Testis (tissue), 2 donors: ENCODE results near the gene CASP14.

ENCODE experiments used
- CTCF ChIP-seq, 3 experiments: fragments of 450-650 bp in 2 of 3; fragments of 200-600 bp in 1 of 3; sonication (generic) in 1 of 3; IDR thresholded peaks; one replicate each; pipeline ENCODE4 v1.5.1; 2016 to 2019; ENCODE audit warnings: antibody characterized with exemption in 3 of 3, mild to moderate bottlenecking in 2 of 3, moderate library complexity in 1 of 3
- POLR2A ChIP-seq: fragments of 450-650 bp; IDR thresholded peaks from one replicate; pipeline ENCODE4 v1.6.1; 2017; ENCODE audit warnings: antibody characterized with exemption, mild to moderate bottlenecking, moderate library complexity

- TF ChIP-seq CTCF (IDR thresholded peaks at IDR 0.05), result no peak
- no peak for TF ChIP-seq POLR2A
Measured at GRCh38 chr19:15028490-15028889, 20.8 kb upstream of the CASP14 start.
